HL-60 (cell line): ENCODE measurements around the gene MTCH2.

Experiments
- DNase-seq, 2 experiments: peaks; one replicate each; pipeline ENCODE4 v3.0.0-alpha.2; 2010 to 2020; ENCODE audit warnings: low read depth in 1 of 2, low spot score in 1 of 2
- H3K27ac ChIP-seq: fragments of 250-450 bp; sonication (Bioruptor Pico); replicated peaks from 2 replicates; pipeline ENCODE4 v1.5.1; 2020; ENCODE audit warnings: mild to moderate bottlenecking, moderate library complexity
- H3K27me3 ChIP-seq: fragments of 250-450 bp; sonication (Bioruptor Pico); 2 replicates; pipeline ENCODE4 v1.5.1; 2021; ENCODE audit warnings: mild to moderate bottlenecking, moderate library complexity; ENCODE audit not compliant: insufficient read depth, poor library complexity, severe bottlenecking
- H3K4me3 ChIP-seq: replicated peaks from 2 replicates; pipeline ENCODE4 v1.5.1; 2011; ENCODE audit warnings: mild to moderate bottlenecking, control low read depth, low read length; ENCODE audit not compliant: insufficient read depth
- CTCF ChIP-seq: IDR thresholded peaks from one replicate; pipeline ENCODE4 v1.5.1; 2011; ENCODE audit warnings: low read length, control low read depth, inconsistent platforms; ENCODE audit not compliant: insufficient read depth
- GABPA ChIP-seq: IDR thresholded peaks from 2 replicates; pipeline ENCODE4 v1.6.1; 2012; ENCODE audit warnings: low read depth
- POLR2AphosphoS5 ChIP-seq: IDR thresholded peaks from 2 replicates; pipeline ENCODE4 v1.6.1; 2012; ENCODE audit warnings: low read depth
- REST ChIP-seq: IDR thresholded peaks from 2 replicates; pipeline ENCODE4 v1.6.1; 2012; ENCODE audit warnings: low read depth; ENCODE audit not compliant: insufficient replicate concordance
- SPI1 ChIP-seq: IDR thresholded peaks from 2 replicates; pipeline ENCODE4 v1.6.1; 2012; ENCODE audit warnings: low read depth, mild to moderate bottlenecking, borderline replicate concordance
- long read RNA-seq: library from polyadenylated mRNA; unstranded; transcript quantifications from one replicate; pipeline ENCODE4 v2.0.0, GENCODE V29; 2020

The MTCH2 gene
- long read RNA-seq, transcript MTCH2-201 (13 exons, 2,587 nt): major isoform, 159 of 254 reads
- long read RNA-seq, partial matches to known transcripts: 5 of 254 reads
- long read RNA-seq, other reads (novel, unspliced or antisense): 90 of 254 reads

- DNase-seq: peak; percentile 95 to 98
- Histone ChIP-seq H3K27ac (peak within 1 kb of the TSS; percentile 96), H3K27me3 (no peaks in the 10 kb centered on the region), H3K4me3 (peak within 1 kb of the TSS; percentile 89)
- no peak for TF ChIP-seq CTCF
- no peak for TF ChIP-seq SPI1
- TF ChIP-seq GABPA: no peak
- peak; percentile 89 for TF ChIP-seq POLR2AphosphoS5
- TF ChIP-seq REST: peak; percentile 68
Measured at GRCh38 chr11:47642099-47642855, at the start of gene MTCH2. Gene MTCH2 (minus strand): TSS chr11:47642559. CDS start chr11:47642465, 94 bp downstream.

- Histone ChIP-seq H3K27me3 (no peaks in the 10 kb centered on the region), H3K4me3 (no peak overlapping the region), H3K27ac (no peak overlapping the region)
- DNase-seq: no peak
- TF ChIP-seq SPI1: no peak
- TF ChIP-seq POLR2AphosphoS5: no peak
- TF ChIP-seq REST: no peak
- no peak for TF ChIP-seq GABPA
- no peak for TF ChIP-seq CTCF
Measured at GRCh38 chr11:47691979-47692378, 49.6 kb upstream of the MTCH2 start.

GRCh38 chr11:47689480-47689879, 47.1 kb upstream of the MTCH2 start:
- Histone ChIP-seq H3K27me3 (no peaks in the 10 kb centered on the region), H3K4me3 (no peak overlapping the region), H3K27ac (no peak overlapping the region)
- DNase-seq: no peak
- no peak for TF ChIP-seq REST
- TF ChIP-seq GABPA: no peak
- TF ChIP-seq CTCF: no peak
- TF ChIP-seq SPI1: no peak
- TF ChIP-seq POLR2AphosphoS5: no peak
